Stomach (tissue), 4 donors: ENCODE measurements around the gene EHMT1.

Experiments used
- CTCF ChIP-seq, 7 experiments: fragments of 450-650 bp in 4 of 7; fragments of 200-600 bp in 3 of 7; sonication (generic) in 3 of 7; IDR thresholded peaks; one replicate each; pipeline ENCODE4 v1.5.1; 2016 to 2019; ENCODE audit warnings: antibody characterized with exemption in 7 of 7, control low read depth in 2 of 7, mild to moderate bottlenecking in 1 of 7
- EP300 ChIP-seq: sonication (generic); formaldehyde crosslinking; IDR thresholded peaks from one replicate; pipeline ENCODE4 v1.6.1; 2017; ENCODE audit warnings: antibody characterized with exemption
- POLR2AphosphoS5 ChIP-seq, 3 donors: sonication (generic); formaldehyde crosslinking; IDR thresholded peaks; one replicate each; pipeline ENCODE4 v1.6.1; 2016; ENCODE audit warnings: antibody characterized with exemption in 3 of 3

- TF ChIP-seq POLR2AphosphoS5 (IDR thresholded peaks at IDR 0.05) (no peak), CTCF (IDR thresholded peaks at IDR 0.05) (no peak), EP300 (no peak)
Observed at GRCh38 chr9:137879052-137879451, 260.2 kb downstream of the EHMT1 start.
